Panc1 (cell line): ENCODE measurements around the gene BPIFA1. TPM values are rescaled to one million over a fixed set of nuclear protein-coding genes. Genes with fewer than 3 reads are reported as not detected.

Source experiments
- ATAC-seq: fragments of 200-7000 bp; cut with Tn5 transposase; 2 replicates; pipeline ENCODE4 v1.9.1; 2020; ENCODE audit warnings: mild to moderate bottlenecking, moderate library complexity
- BruUV-seq: library from RNA; stranded (reverse); fragments of 400-500 nt; replicated peaks from 2 replicates; lab custom pipeline; 2021; lab: Mats Ljungman, UMichigan
- CTCF ChIA-PET: fragments of 300-600 bp; sonication (Branson Sonifier 250); formaldehyde crosslinking; loops from one replicate; lab custom pipeline; 2022; ENCODE audit warnings: antibody characterized with exemption; lab: Charles Lee
- POLR2A ChIA-PET: fragments of 300-600 bp; sonication (Branson Sonifier 250); formaldehyde crosslinking; loops from one replicate; lab custom pipeline; 2022; ENCODE audit warnings: antibody characterized with exemption; lab: Charles Lee
- DNase-seq: peaks from one replicate; pipeline ENCODE4 v3.0.0-alpha.2; 2010; ENCODE audit warnings: low read depth, low spot score
- H3K27ac ChIP-seq: 2 replicates; pipeline ENCODE4 v1.5.1; 2011; ENCODE audit warnings: mild to moderate bottlenecking, low read length, inconsistent platforms
- H3K27me3 ChIP-seq: fragments of 200-500 bp; sonication (Bioruptor generic); 2 replicates; pipeline ENCODE4 v1.6.0; 2014; ENCODE audit warnings: low read length, inconsistent platforms; ENCODE audit not compliant: control insufficient read depth, insufficient read depth
- H3K36me3 ChIP-seq: fragments of 200-500 bp; sonication (Bioruptor generic); 2 replicates; pipeline ENCODE4 v1.5.1; 2014; ENCODE audit warnings: inconsistent platforms, mild to moderate bottlenecking, low read length, moderate library complexity; ENCODE audit not compliant: control insufficient read depth, insufficient read depth
- H3K4me1 ChIP-seq: 2 replicates; pipeline ENCODE4 v1.5.1; 2011; ENCODE audit warnings: inconsistent platforms, mild to moderate bottlenecking, low read length, moderate library complexity; ENCODE audit not compliant: control insufficient read depth, insufficient read depth
- H3K4me3 ChIP-seq, 2 experiments: 2 replicates each; pipeline ENCODE4 v1.5.1; 2011 to 2012; ENCODE audit warnings: low read depth in 2 of 2, low read length in 2 of 2, mild to moderate bottlenecking in 2 of 2, inconsistent platforms in 1 of 2, moderate library complexity in 1 of 2
- H3K9me3 ChIP-seq: fragments of 200-500 bp; sonication (Bioruptor generic); 2 replicates; pipeline ENCODE4 v1.5.1; 2014; ENCODE audit warnings: low read depth, mild to moderate bottlenecking, inconsistent platforms, low read length, moderate library complexity; ENCODE audit not compliant: control insufficient read depth, insufficient read depth
- CTCF ChIP-seq: fragments of 450-650 bp; IDR thresholded peaks from 2 replicates; pipeline ENCODE4 v1.5.1; 2017; ENCODE audit warnings: mild to moderate bottlenecking
- POLR2AphosphoS5 ChIP-seq: IDR thresholded peaks from 2 replicates; pipeline ENCODE4 v1.6.1; 2012; ENCODE audit warnings: mild to moderate bottlenecking, low read depth, low read length, moderate library complexity
- REST ChIP-seq, 2 experiments: IDR thresholded peaks; 2 replicates each; pipeline ENCODE4 v1.6.1; 2011 to 2012; ENCODE audit warnings: low read depth in 2 of 2, control low read depth in 1 of 2, low read length in 1 of 2, mild to moderate bottlenecking in 1 of 2, moderate library complexity in 1 of 2; ENCODE audit not compliant: insufficient read depth in 1 of 2
- SIN3A ChIP-seq: IDR thresholded peaks from 2 replicates; pipeline ENCODE4 v1.6.1; 2012; ENCODE audit warnings: low read depth, mild to moderate bottlenecking, low read length, moderate library complexity, borderline replicate concordance; ENCODE audit not compliant: insufficient read depth
- TCF7L2 ChIP-seq: IDR thresholded peaks from 2 replicates; pipeline ENCODE4 v1.6.1; 2011; ENCODE audit warnings: mild to moderate bottlenecking, low read depth, low read length, inconsistent platforms
- in situ Hi-C: cut with HindIII; loops from 2 replicates; pipeline ENCODE4 v1.10.0; 2016; ENCODE audit warnings: low sequenced_read_pairs, low pct_unique_long_range_greater_than_20kb
- intact Hi-C: fragments of 100-400 bp; cut with micrococcal nuclease; formaldehyde crosslinking; loops from one replicate; pipeline ENCODE4 v1.10.0; 2022; ENCODE audit not compliant: unreplicated experiment
- total RNA-seq: library from RNA; stranded (reverse); gene quantifications from one replicate; pipeline ENCODE4 v1.2.1, GENCODE V29; 2021; ENCODE audit not compliant: unreplicated experiment

Gene BPIFA1
- total RNA-seq, 1 experiment from 2014 or later, result not detected

GRCh38 chr20:33237989-33238388 is 2.2 kb downstream of the BPIFA1 start:
- Histone ChIP-seq H3K9me3 (no peaks in the 10 kb centered on the region), H3K36me3 (no peaks in the 10 kb centered on the region), H3K27ac (no peak overlapping the region), H3K4me1 (no peaks in the 10 kb centered on the region), H3K4me3 (no peak overlapping the region), H3K27me3 (peaks cover 16% of the 10 kb centered on the region)
- TF ChIP-seq CTCF (no peak), POLR2AphosphoS5 (no peak), TCF7L2 (no peak), REST (IDR thresholded peaks at IDR 0.05; ENCODE audit: insufficient read depth in 1 of 2, low read depth in 2 of 2, low read length in 1 of 2) (no peak), SIN3A (no peak)
- no peak for DNase-seq
- ATAC-seq, result no peak
- ChIA-PET POLR2A (no interaction called here), CTCF (no interaction called here)
- BruUV-seq, result no TSS peak
- in situ Hi-C loops, result no loop called here
- intact Hi-C loops, result no loop called here

GRCh38 chr20:33239418-33239817 is 3.6 kb downstream of the BPIFA1 start:
- in situ Hi-C loops, result no loop called here
- peaks cover 11% of the 10 kb centered on the region for H3K27me3 ChIP-seq
- no peak for TF ChIP-seq SIN3A
- TF ChIP-seq REST (IDR thresholded peaks at IDR 0.05; ENCODE audit: insufficient read depth in 1 of 2, low read depth in 2 of 2, low read length in 1 of 2), result no peak
- TF ChIP-seq CTCF, result no peak
- TF ChIP-seq TCF7L2, result no peak
- no peak for TF ChIP-seq POLR2AphosphoS5
- no peak overlapping the region for H3K27ac ChIP-seq
- POLR2A ChIA-PET, result no interaction called here
- CTCF ChIA-PET, result no interaction called here
- H3K9me3 ChIP-seq, result no peaks in the 10 kb centered on the region
- no peak for DNase-seq
- no peaks in the 10 kb centered on the region for H3K36me3 ChIP-seq
- H3K4me1 ChIP-seq, result no peaks in the 10 kb centered on the region
- H3K4me3 ChIP-seq, result no peak overlapping the region
- ATAC-seq, result no peak
- BruUV-seq, result no TSS peak
- intact Hi-C loops, result no loop called here
